HG02973 (cell line): ENCODE data around the gene GNAO1.

Experiments
- ATAC-seq: cut with Tn5 transposase; IDR thresholded peaks from one replicate; pipeline ENCODE4 v1.9.1; 2021; ENCODE audit warnings: moderate library complexity; ENCODE audit not compliant: unreplicated experiment

The GNAO1 gene

GRCh38 chr16:56263711-56264608, 72.7 kb downstream of the GNAO1 start:
- no peak for ATAC-seq

DNA sequence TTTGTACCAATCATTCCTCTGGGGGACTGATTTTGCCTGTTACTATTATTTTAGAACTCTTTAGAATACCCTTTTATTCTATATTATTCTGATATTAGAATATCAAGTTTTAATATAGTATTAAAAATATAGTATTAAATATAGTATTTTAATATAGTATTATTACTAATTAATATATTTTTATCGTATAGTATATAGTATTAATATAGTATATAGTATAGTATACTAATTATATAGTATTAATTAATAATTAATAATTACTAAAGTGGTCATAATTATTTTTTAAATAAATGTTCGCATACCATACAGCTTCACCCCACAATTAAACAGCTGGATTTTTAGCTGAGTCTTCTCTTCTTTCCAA, 73.3 kb downstream of the GNAO1 start:
- ATAC-seq: no peak

DNA sequence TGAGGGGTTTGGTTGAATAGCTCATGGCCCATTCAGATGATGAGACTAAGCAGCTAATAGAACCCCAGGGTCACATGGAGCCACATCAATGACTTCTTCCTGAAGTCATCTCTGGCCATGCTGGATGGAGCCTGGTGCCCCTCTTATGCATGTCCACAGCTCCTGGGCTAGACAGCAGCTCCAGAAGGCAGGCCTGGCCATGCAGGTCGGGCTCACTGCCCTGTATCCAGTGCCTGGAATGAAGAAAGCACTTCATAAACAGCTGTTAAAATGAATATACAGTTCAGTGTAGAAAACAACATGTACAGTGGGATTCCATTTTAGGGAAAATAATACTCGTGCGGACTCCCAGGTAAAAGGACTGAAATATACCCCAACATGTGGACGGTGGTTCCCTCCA, 73.9 kb downstream of the GNAO1 start:
- ATAC-seq: no peak

DNA sequence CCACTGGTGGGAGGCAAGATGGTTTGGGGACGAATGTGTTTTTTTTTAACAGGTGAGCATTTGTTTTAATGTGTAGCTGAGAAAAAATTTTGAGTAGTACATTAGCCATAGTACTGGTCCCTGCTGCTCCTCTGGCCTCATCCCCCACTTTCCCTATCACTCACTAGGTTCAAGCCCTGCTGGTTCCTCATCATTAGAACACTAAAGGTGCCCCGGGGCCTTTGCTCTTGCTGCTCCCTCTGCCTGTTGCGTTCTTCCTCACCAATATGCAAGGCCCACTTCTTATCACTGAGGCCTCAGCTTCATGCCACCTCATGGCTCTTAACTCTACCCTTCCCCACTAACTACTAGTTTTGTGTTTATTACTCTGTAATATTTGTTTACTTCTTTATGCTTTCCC, 74.5 kb downstream of the GNAO1 start:
- no peak for ATAC-seq

DNA sequence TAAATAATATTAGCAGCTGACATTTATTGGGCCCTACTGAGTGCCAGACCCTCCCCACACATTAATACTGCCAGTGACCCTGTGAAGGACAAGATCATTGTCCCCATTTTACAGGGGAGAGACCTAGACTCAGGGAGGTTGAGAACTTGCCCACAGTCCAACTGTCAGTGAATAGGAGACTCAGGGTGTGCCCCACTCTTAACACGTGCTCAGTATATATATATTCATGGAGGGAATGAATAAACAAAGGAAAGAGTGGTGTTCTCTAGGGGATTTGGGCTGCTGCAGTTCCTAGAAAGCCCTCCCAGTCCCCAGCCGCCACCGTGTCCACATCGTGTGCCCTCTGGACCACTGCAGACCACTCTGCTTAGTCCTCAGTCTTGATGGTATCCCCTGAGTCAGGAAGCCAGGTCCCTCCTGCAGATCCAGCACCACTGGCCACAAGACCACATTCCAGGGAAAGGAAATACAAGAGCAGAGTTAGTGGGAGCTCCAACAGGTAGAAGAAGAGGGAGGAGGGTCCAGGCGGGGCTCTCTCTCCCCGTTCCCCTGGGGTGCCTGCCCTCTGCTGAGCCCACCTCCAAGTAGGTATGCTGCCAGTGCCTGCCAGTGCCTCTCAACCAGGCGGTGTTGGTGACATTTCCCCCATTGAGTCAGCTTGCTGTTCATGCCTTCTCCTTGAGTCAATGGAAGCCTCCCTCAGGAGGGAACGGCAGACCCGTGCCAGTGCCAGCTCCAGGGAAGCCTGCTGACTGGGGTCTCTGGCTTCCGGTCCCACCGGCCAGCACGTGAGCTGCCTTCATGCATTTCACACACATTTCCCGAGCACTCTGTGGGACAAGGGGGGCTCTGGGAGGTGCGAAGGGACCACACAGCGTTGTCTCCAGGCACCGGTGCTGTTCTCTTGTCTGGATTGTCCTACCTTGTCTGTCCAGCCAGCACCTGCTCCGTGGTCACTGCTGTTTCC, 75.6 kb downstream of the GNAO1 start:
- no peak for ATAC-seq

- no peak for ATAC-seq
These were observed 76.6 kb downstream of the GNAO1 start for GRCh38 chr16:56267888-56268287.

DNA sequence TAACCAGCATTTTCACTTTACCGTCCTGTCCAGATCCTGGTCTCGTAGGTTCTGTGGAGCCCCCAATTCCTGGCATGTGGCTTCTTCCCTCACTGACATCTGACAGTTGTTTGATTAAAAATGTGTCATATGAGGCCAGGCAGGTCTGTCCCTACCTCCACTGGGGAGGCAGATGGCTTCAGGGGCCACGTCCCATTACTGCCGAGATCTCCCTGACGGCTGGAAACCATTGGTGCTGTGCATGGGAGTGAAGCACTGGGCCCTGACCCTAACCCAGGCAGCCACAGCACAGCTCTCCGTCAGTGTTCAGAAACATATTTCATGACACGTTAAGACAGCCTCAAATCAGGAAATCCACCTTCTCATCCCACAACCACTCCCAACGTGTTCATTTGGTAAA, 77.5 kb downstream of the GNAO1 start:
- ATAC-seq: no peak

GRCh38 chr16:56269281-56269680, 78.0 kb downstream of the GNAO1 start:
- no peak for ATAC-seq

- no peak for ATAC-seq
These were observed 78.8 kb downstream of the GNAO1 start for GRCh38 chr16:56269811-56270684.

DNA sequence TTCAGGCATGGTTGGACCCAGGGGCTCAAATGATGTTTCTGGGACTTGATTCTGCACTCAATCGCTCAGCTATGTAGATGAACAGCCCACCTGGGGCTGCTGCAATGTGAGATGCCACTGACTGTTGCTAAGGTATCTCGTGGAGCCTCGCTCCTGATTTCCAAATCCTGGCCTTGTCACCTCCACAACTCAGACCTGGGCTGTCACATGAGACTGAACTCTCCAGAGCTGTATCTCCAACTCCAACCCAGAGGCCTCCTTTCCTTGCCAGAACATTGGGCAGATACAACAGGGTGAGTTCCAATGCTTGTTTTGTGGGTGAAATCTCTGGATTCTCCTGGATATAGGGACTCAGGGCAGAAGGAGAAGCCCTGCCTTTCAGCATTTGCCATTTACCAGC, 79.5 kb downstream of the GNAO1 start:
- ATAC-seq: no peak

DNA sequence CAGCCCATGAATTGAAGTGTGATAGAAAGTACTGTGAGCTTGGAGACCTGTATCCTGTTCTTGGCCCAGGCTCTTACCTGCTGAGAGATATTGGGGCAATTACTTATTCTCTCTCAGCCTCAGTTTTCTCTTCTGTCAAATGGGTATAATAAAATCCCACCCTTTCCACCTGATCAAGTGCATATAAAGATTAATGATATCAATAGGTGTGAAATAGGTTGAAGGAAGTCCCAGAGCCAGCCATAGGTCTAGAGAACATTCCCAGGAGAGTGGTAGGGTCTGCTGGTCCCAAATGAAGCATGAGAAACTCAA, 81.2 kb downstream of the GNAO1 start:
- ATAC-seq: no peak

- ATAC-seq: no peak
These were observed 82.3 kb downstream of the GNAO1 start for GRCh38 chr16:56273615-56274014.

GRCh38 chr16:56274369-56274768, 83.1 kb downstream of the GNAO1 start:
- no peak for ATAC-seq

DNA sequence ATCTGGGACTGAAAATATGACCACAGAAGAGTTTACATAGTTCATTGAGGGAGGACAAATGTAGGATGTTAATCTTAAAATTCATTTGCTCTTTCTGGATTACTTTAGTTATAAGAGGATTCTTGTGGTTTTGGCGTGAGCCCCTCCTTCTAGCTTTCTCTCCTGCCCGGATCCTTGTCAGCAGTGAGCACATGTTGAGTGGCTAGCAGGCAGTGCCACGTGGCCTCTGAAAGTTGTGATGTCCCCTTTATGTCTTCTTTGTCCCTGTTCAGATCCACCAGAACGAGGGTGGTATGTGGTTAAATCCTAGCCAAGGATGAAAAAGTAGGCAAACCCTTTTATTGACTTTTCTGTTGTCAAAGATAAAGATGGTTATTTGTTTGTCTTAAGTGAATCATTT, 83.8 kb downstream of the GNAO1 start:
- ATAC-seq: no peak

DNA sequence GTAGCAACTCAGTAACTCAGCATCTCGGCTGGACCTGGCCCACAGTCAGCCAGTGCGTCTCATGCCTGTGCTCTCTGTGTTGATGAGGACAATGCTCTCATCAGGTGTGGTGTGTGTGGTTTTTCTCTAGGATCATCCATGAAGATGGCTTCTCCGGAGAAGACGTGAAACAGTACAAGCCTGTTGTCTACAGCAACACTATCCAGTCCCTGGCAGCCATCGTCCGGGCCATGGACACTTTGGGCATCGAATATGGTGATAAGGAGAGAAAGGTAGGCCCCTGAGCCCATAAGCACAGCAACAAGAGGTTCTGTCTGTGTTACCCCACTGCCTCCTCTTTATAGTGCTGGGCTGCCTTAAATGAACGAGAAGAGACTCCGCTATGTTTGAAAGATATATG, 84.5 kb downstream of the GNAO1 start:
- no peak for ATAC-seq

DNA sequence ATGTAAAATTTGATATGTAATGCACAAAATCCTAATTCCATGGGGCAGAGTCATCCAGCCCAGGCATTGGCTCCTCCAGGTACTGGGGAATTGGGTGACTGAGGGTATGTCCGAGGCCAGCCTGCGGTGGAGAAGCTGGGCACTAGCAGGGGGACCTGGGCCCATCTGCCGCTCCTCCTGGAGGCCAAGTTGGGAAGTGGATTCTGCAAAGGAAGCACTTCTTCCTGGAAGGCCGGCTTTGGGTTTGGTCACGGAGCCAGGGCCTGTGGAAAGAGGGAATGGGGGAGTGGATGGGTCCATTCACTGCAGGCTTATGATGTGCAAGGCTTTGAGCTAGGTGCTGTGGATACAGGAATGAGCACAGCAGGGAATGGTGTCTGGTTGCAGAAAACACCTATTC, 85.8 kb downstream of the GNAO1 start:
- ATAC-seq: no peak

- no peak for ATAC-seq
These were observed 87.0 kb downstream of the GNAO1 start for GRCh38 chr16:56278196-56278855.

GRCh38 chr16:56279132-56279531, 87.8 kb downstream of the GNAO1 start:
- ATAC-seq: peak; percentile 57

DNA sequence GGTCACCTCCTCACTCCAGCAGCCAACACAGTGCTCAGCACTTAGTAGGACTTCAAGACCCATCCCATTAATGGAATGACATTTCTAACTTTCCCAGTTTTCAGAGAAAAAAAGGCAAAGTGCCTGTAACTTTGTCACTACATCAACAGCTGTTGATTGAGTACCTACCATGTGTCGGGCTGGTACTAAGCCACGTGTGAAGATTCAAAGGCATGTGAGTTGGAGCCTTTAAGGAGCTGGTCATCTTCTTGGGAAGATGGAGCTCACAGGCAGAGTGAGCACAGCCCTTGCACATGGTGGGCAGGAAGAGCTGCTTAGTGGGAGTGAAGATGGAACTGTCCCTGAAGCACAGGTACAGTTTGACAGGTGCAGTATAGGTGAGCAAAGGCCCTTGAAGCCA, 88.6 kb downstream of the GNAO1 start:
- ATAC-seq: no peak

DNA sequence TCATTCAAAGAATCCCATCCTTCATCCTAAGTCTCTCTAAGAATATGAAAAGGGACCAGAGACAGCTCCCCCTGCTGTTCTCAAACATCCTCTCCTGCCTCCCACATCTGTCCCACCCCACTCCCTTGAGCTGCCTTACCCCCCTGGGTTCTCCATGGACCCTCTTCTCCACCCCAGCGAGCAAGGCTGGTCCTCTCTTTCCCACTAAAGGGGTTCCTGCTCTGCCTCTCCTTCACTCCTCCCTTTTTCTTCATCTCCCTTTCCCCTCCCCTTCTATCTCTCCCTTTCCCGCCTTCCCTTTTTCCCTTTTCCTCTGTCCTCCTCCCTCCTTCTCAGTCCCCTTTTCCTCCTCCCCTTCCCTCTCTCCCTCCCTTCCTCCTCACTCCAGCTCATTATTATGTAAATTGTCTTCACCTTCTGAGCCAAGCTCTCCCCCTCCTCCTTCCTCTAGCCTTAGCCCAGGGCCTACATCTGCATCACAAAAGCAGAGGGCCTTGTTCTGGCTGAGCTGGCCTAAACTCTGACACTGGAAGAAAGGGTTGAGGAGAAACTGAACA, 90.0 kb downstream of the GNAO1 start:
- no peak for ATAC-seq
